Inflammatory macrophage treated with lipopolysaccharide for 1 hour (primary cell): ENCODE data around the gene CCL19.

ENCODE experiments used
- DNase-seq, 2 donors: peaks; one replicate each; pipeline ENCODE4 v3.0.0-alpha.2; 2020 to 2022

CCL19 gene

DNA sequence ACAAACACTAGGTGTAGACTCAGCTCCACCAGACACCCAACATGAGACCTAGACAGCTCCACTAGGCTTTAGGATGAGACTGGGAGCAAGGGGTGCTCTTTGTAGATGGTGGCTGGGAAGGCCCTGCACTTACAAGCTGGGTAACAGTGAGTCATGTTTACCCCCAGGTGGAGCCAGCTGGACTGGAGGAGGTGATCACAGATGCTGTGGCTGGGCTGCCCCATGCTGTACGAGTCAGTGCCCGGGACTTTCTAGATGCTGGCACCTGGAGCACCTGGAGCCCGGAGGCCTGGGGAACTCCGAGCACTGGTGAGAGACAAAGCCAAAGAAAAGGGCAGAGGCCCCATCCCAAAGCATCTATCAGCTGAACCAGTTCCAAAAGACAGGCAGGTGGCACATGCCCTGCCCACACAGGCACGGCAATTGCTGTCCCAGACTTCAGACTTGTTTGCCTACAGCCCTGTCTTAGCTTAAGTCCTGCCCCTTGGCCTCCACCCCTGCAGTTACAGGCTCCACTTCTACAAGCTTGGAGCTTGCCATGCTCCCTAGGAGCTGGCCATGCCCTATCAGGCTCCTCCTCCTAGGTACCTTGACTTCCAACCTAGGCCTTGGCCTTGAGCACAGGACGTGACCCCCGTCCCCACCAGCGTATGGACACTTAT is 31.4 kb downstream of the CCL19 start:
- DNase-seq, result no peak

DNA sequence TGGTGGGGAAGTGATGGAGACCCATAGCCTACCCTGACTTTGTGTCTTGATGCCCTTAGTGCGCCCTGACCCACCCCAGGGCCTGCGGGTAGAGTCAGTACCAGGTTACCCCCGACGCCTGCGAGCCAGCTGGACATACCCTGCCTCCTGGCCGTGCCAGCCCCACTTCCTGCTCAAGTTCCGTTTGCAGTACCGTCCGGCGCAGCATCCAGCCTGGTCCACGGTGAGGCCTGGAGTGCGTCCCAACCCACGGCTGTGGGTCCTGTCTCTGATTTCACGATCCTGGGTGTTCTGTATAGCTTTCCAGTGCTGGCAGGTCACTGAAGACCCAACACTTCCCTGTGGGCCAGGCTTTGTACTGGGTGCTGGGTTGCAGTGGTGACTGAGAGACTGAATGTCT is 32.6 kb downstream of the CCL19 start:
- no peak for DNase-seq

DNA sequence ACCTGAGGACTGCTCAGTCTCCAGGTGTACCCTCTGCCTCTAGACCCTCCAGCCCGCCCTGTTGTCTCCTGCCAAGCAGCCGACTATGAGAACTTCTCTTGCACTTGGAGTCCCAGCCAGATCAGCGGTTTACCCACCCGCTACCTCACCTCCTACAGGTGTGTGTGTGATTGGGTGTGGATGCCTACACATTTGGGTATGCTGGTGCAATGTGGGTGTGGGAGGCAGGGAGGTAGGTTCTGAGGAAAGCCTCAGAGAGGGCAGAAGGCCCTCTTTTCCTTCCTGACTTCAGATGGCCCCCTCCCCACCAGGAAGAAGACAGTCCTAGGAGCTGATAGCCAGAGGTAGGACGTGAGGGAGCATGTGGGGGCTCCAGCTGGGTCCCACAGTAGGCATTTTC is 34.1 kb downstream of the CCL19 start:
- no peak for DNase-seq

DNA sequence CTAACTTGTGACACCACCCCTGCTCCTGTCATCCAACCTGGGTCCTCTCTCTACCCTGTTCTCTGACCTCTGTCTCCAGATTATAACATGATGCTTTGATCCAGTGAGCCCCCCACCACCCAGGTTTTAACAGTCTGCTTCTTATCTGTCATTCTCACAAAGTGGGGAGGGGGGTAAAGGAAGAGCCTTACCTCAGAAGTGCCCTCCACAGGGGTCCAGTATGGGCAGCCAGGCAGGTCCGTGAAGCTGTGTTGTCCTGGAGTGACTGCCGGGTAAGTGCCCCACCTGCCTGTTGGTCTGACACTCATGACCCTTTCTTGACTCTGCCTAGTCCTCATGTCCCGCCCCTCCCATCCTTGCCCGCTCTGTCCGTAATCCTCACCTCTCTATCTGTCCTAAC is 35.7 kb downstream of the CCL19 start:
- no peak for DNase-seq

DNA sequence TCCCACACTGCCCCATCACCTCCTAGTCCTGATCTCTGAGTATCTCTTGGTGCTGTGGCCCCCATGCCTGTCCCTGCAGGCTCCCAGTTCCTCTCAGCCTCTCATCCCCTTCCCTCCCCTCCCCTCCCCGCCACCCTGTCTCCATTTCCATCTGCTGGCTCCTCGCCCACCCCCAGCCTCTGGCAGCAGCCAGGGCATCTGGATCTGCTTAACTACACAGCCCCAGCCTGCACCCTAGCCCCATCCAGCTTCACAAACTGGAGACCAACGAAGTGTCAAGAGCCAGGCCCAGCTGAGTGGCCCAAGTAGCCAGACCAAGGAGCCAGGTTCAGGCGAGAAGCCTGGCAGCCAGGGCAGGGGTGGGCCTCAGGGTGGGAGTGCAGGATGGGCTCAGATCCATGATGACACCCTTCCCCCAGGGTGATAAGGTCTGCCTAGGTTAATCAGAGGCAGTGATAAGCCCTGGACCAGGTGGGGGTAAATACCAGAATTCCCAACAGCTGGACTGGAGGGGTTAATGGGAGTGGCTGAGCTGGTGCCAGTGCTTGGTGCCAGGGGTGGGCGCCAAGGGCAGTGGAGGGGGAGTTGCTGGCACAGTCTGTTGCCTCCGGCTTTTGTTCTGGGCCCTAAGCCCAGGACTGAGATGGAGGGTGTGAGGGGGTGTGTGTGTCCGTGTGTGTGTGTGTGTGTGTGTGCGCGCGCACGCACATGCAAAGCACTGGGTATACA is 36.6 kb downstream of the CCL19 start:
- DNase-seq, result no peak

DNA sequence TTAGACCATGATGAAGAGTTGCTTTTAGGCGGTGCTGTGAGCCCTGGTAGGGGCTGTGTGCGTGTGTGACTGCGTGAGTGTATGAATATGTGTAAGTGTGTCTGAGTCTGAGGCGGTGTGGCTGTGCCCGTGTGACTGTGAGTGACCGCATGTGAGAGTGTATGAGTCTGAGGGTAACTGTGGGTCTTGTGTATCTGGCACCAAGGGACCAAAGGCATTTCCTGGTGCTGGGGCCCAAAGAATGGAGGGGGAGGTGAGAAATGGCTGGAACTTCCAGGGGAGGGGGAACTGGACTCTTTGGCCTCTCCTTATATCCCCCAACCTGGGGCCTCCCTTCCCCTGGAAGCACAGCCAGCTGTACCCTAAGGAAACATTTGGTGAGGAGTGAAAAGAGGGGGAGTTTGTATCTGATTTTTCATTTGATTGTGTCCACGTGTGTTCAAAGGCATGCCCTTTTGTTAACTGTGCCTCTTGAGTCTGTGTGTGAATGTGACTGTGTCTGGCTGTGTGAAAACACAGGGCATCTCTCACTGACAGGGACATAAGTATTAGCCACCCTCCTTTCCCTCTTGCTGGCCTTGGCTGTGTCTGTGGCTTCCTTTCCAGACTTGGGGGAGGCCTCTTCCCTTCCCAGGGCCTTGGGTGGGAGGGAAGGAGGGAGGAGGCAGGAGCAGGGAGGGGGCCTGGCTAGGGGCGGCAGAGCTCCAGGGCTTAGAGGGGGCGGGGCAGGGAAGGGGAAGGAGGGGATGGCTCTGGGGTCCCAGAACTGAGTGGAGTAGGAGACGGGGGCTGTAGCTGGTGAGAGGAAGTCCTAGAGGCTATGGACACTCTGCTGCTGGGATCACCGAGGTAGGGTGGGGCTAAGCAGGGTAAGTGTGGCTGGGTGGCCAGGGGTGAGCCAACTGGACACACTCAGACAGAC is 37.7 kb downstream of the CCL19 start:
- DNase-seq, result no peak

DNA sequence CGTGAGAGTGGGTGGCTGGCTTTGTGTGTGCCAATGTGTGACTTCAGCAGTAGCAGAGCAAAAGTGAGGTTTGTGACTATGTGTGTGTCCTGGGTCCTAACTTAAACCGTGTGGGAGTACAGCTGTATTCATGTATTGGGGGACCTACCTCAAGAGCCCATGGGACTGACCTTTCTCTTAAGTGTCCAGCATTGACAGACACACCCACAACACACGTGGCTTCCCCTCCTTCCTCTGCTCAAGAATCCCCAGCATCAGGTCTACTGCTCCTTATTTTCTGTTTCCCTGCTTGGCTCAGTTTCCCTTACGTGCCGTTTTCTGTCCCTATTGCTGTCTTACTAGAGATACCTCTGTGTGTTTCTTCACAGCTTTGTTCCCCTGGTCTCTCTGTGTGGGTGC is 38.5 kb downstream of the CCL19 start:
- no peak for DNase-seq

DNA sequence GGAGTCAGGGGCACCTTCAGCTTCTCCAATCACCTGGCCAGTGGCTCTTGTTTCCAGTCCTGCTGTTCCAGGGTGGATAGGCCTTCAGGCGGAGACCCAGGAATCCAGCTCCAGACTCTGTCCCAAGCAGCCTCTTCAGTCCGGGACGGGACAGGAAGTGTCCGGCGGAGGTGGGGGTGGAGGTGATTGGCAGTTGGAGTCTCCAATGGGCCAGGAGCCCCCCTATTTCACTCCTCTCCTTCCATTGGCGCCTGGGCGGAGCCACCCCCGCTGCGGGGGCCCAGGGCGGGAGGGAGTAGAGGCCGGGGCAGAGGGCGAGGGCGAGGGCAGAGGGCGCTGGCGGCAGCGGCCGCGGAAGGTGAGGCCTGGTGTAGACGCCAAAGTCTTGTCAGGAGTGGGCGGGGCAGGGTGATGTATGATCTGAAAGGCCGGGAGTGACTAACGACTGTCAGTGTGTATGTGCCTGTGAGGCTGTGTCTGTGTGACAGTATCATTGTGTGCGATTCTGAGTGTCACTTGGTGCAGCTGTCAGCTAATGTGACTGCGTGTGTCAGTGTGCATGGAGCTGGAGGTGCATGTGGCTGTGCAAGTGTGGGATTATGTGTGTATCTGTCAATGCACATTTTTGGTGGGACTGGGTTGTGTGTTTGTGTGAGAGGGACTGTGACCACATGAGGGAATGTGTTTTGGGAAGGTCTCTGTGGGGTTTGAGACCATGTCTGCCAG is 39.0 kb downstream of the CCL19 start, which contains the start of gene IL11RA:
Gene IL11RA, plus strand, starts transcription at position 310 of the 726 bp plus-strand sequence. CDS start 3,033 bp downstream, outside the sequence.
- peak; percentile 54 to 71 for DNase-seq

DNA sequence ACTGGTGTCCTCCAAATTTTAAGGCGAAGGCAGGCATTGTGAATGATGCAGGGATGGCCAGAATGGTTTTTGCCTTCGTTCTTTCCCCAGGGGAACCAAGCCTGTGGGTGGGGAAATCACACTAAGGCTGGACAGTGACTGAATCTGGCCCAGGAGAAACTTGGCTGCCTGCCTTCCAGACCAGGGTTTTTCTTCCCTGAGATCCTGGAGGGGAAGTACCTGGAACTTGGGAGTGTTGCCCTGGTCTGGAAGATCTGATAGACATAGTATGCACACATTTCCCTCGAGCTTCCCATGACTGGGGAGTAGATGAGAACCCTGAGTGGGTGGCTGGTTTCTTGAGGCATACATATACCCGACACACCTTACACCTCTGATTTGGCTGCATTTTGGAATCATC is 39.8 kb downstream of the CCL19 start:
- DNase-seq, result peak; percentile 14 to 66

DNA sequence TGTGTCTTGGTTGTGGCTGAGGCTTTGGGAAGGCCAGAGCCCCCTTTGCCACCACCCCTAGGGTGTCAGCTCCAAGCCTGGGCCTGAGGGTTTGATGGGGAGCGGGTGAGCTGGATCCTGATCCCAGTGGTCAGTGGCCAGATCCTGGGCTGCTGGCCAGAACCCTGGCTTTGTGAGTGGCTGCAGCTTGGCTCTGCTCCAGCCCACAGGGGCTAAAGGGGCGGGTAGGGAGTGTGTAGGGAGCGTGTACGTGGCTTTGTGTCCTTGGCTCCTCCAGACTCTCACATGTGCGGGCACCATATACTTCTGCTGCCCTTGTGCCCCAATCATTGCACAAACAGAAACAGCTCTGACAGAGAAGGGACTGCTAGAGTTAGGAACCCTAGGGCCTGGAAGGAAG is 40.3 kb downstream of the CCL19 start:
- DNase-seq, result no peak

DNA sequence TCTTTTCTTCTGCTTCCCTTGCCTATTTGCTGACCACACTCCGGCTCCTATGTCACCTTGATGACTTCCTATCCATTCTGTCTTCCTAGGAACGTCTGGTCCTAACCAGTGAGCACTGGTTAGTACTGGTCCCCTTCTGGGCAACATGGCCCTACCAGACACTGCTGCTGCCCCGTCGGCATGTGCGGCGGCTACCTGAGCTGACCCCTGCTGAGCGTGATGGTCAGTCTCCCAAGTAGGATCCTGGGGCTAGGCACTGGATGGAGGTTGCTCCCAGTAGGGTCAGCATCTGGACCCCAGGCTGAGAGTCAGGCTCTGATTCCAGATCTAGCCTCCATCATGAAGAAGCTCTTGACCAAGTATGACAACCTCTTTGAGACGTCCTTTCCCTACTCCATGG is 42.4 kb downstream of the CCL19 start:
- DNase-seq, result no peak

DNA sequence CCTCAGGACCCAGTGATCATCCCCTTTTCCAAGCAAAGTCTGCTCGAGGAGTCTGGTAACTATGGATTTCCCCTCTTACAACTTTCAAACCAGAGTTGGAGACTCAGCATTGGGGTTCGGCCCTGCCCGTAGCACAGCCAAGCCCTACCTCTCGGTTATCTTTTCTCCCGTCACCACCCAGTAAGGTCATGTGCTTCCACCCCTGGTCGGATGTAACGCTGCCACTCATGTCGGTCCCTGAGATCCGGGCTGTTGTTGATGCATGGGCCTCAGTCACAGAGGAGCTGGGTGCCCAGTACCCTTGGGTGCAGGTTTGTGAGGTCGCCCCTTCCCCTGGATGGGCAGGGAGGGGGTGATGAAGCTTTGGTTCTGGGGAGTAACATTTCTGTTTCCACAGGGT is 43.4 kb downstream of the CCL19 start:
- DNase-seq, result no peak

DNA sequence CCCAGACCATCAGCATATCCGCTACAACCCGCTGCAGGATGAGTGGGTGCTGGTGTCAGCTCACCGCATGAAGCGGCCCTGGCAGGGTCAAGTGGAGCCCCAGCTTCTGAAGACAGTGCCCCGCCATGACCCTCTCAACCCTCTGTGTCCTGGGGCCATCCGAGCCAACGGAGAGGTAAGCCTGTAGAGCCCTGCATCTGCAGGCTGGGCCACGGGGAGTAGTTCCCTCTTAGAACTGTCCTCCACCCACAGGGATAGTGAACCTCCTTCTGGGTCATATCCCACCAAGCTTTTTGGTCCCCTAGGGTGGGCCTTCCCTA is 44.0 kb downstream of the CCL19 start:
- no peak for DNase-seq

DNA sequence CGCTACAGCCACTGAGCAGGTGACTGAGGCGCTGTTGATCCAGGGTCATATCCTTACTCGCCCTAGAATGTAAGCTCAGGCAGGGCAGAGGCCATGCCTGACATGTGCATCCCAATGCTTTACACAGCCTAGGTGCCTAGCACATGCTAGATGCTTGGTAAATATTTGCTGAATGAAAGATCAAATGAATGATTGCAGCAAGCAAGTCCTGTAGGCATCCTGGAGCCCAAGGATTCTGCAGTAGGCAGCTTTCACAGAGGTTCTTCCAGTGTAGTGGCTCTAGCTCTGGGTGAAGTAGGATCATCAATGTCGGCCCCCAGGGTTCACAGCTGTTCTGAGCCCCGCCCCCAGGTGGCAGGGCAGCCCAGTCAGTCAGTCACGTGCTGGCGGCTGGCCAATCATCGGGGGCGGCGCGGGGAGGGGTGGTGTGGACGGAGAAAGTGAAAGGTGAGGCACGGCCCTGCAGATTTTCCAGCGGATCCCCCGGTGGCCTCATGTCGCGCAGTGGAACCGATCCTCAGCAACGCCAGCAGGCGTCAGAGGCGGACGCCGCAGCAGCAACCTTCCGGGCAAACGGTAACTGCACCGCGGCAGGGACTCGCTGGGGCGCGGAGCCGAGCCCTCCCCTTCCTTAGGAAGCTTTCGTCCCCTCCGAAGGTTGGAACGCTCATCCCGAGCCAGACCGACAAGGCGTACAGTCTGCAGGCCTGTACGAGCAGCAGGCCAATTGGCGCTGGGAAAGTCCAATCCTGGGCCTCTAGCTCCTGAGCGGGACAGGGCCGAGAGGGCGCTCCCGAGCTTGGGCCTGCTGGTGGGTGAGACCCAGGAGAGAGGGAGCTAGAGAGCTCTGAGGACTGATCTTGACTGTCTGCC is 44.6 kb downstream of the CCL19 start, which contains the start of gene GALT:
Gene GALT, plus strand, starts transcription at position 465 of the 873 bp plus-strand sequence. Its CDS starts 30 bp downstream, at position 495.
- peak; percentile 85 to 92 for DNase-seq

DNA sequence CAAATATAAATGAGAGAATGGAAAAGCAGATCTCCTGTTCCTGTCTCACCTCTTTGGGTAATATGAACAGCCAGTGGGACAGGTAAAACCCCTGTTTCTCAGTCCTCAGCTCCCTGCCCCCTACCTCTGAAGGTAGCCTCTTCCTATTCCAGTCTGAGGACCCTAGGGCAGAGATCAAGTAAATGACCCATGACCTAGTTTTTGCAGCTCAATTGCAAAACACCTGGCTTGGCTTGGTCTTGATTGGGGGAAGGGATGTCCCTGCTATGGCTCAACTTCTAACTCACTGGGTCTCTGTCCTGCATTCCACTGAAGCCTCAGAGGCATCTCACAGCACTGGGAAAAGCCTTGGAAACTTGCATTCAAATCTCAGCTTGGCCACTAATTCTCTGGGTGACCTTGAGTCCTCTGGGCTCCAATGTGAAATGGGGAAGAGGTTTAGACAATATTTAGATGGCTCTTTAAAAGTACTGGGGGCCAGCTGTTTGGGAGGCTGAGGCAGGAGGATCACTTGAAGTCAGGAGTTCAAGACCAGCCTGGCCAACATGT is 46.2 kb downstream of the CCL19 start:
- DNase-seq, result no peak

DNA sequence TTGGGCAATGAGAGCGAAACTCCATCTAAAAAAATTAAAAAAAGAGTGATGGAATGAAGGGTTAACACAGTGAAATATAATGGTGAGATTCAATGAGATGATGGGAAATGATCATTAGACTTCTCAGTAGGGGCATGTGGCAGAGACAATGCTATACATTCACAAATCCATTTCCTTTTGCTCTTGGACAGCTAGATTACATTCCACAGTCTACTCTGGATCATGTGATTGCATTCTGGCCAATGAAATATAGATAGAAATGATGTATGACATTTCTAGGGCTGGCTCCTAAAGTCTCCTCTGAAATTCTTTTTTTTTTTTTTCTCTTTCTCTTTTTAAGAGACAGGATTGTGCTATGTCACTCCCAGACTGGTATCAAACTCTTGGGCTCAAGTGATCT is 48.4 kb downstream of the CCL19 start:
- no peak for DNase-seq
